GM12878 (cell line): ENCODE results near the gene PTPRD. TPM values are rescaled to one million over a fixed set of nuclear protein-coding genes. Genes with fewer than 3 reads are reported as not detected.

Experiments used
- BCL11A ChIP-seq: IDR thresholded peaks from 2 replicates; pipeline ENCODE4 v1.6.1; 2011; ENCODE audit warnings: low read depth, low read length
- CEBPB ChIP-seq, 2 experiments: fragments of 150-350 bp in 1 of 2; IDR thresholded peaks; 2 replicates each; pipeline ENCODE4 v1.6.1; 2012 to 2014; ENCODE audit warnings: low read depth in 2 of 2, low read length in 2 of 2, borderline replicate concordance in 1 of 2, inconsistent platforms in 1 of 2
- CREB1 ChIP-seq: IDR thresholded peaks from 2 replicates; pipeline ENCODE4 v1.6.1; 2012; ENCODE audit warnings: low read depth, mild to moderate bottlenecking, inconsistent platforms
- CREM ChIP-seq: IDR thresholded peaks from 2 replicates; pipeline ENCODE4 v1.6.1; 2014; ENCODE audit warnings: antibody characterized with exemption, low read depth
- DPF2 ChIP-seq: fragments of 450-650 bp; IDR thresholded peaks from 2 replicates; pipeline ENCODE4 v1.6.1; 2017; ENCODE audit warnings: mild to moderate bottlenecking
- ETV6 ChIP-seq, 2 experiments: fragments of 450-650 bp in 1 of 2; IDR thresholded peaks in 1 of 2; conservative IDR thresholded peaks in 1 of 2; 2 replicates each; pipeline ENCODE4 v1.6.1; 2014; ENCODE audit warnings: antibody characterized with exemption in 1 of 2, borderline replicate concordance in 1 of 2, low read depth in 1 of 2, mild to moderate bottlenecking in 1 of 2, moderate library complexity in 1 of 2
- HCFC1 ChIP-seq: fragments of 150-350 bp; IDR thresholded peaks from 2 replicates; pipeline ENCODE4 v1.6.1; 2014; ENCODE audit warnings: low read length
- IRF3 ChIP-seq: fragments of 450-650 bp; IDR thresholded peaks from 2 replicates; pipeline ENCODE4 v1.6.1; 2014; ENCODE audit warnings: mild to moderate bottlenecking
- JUNB ChIP-seq: IDR thresholded peaks from 2 replicates; pipeline ENCODE4 v1.6.1; 2016; ENCODE audit warnings: antibody characterized with exemption, mild to moderate bottlenecking
- MTA2 ChIP-seq: fragments of 450-650 bp; IDR thresholded peaks from 2 replicates; pipeline ENCODE4 v1.6.1; 2016; ENCODE audit warnings: low read depth, mild to moderate bottlenecking, moderate library complexity
- NFYA ChIP-seq: IDR thresholded peaks from 2 replicates; pipeline ENCODE4 v1.6.1; 2011; ENCODE audit warnings: low read depth, mild to moderate bottlenecking, low read length, improper control_type of control experiment, borderline replicate concordance
- NFYB ChIP-seq: IDR thresholded peaks from 2 replicates; pipeline ENCODE4 v1.6.1; 2011; ENCODE audit warnings: low read depth, mild to moderate bottlenecking, low read length, improper control_type of control experiment, moderate library complexity; ENCODE audit not compliant: insufficient read depth
- PKNOX1 ChIP-seq: fragments of 450-650 bp; IDR thresholded peaks from 2 replicates; pipeline ENCODE4 v1.6.1; 2016; ENCODE audit warnings: mild to moderate bottlenecking
- RBBP5 ChIP-seq: fragments of 200-600 bp; sonication (generic); conservative IDR thresholded peaks from 2 replicates; pipeline ENCODE4 v1.6.1; 2016
- SIX5 ChIP-seq: IDR thresholded peaks from 2 replicates; pipeline ENCODE4 v1.6.1; 2011; ENCODE audit warnings: mild to moderate bottlenecking, low read depth, low read length, moderate library complexity; ENCODE audit not compliant: severe bottlenecking
- SMAD5 ChIP-seq: IDR thresholded peaks from 2 replicates; pipeline ENCODE4 v1.6.1; 2016; ENCODE audit warnings: antibody characterized with exemption, low read depth
- SPI1 ChIP-seq: IDR thresholded peaks from 2 replicates; pipeline ENCODE4 v1.6.1; 2011; ENCODE audit warnings: low read depth, mild to moderate bottlenecking, low read length, moderate library complexity, borderline replicate concordance; ENCODE audit not compliant: insufficient read depth
- SUPT20H ChIP-seq: IDR thresholded peaks from 2 replicates; pipeline ENCODE4 v1.6.1; 2011; ENCODE audit warnings: low read depth, mild to moderate bottlenecking, low read length, moderate library complexity, borderline replicate concordance; ENCODE audit not compliant: control insufficient read depth
- TARDBP ChIP-seq: IDR thresholded peaks from 2 replicates; pipeline ENCODE4 v1.6.1; 2016; ENCODE audit warnings: borderline replicate concordance
- YBX1 ChIP-seq: fragments of 450-650 bp; IDR thresholded peaks from 2 replicates; pipeline ENCODE4 v1.6.1; 2016; ENCODE audit warnings: antibody characterized with exemption
- ZNF24 ChIP-seq: fragments of 450-650 bp; IDR thresholded peaks from 2 replicates; pipeline ENCODE4 v1.6.1; 2017; ENCODE audit warnings: antibody characterized with exemption, mild to moderate bottlenecking
- ZNF384 ChIP-seq: IDR thresholded peaks from 2 replicates; pipeline ENCODE4 v1.6.1; 2012; ENCODE audit warnings: low read depth, mild to moderate bottlenecking, low read length, improper control_type of control experiment, borderline replicate concordance
- ZNF622 ChIP-seq: fragments of 450-650 bp; IDR thresholded peaks from 2 replicates; pipeline ENCODE4 v1.6.1; 2017; ENCODE audit warnings: mild to moderate bottlenecking, inconsistent platforms
- polyA plus RNA-seq, 11 experiments: library from polyadenylated mRNA; depleted of rRNA in 4 of 11; unstranded in 6 of 11; stranded (reverse) in 5 of 11; fragments of >200 nt; fragmentation: Nextera tagmentation in 4 of 11; fragmentation: Illumina TruSeq in 1 of 11; extraction: Ambion mirVana in 4 of 11; extraction: Trizol in 1 of 11; gene quantifications; 1 replicate in 1 of 11; 2 replicates in 10 of 11; pipeline versions ENCODE4 v1.2.1 to v1.2.3, GENCODE V29; 2011 to 2016; ENCODE audit warnings: inconsistent platforms in 2 of 11, missing spikeins in 2 of 11, low read depth in 1 of 11
- total RNA-seq, 4 experiments: library from RNA; depleted of rRNA in 3 of 4; stranded (reverse); fragments of >200 nt in 3 of 4; fragmentation: Illumina TruSeq in 1 of 4; extraction: Trizol in 1 of 4; gene quantifications; 2 replicates each; pipeline versions ENCODE4 v1.2.1 to v1.2.3, GENCODE V29; 2013 to 2021

Gene PTPRD
- total and polyA plus RNA-seq, 10 of the 15 experiments (the other 5 are each of a cell fraction or from before 2014, with no cell fraction given), result under 0.01 to 0.05 (median 0.01) TPM; not detected in 7

- no peak for TF ChIP-seq IRF3
- TF ChIP-seq PKNOX1, result peak; percentile 90
- no peak for TF ChIP-seq ZNF622
- TF ChIP-seq ZNF24, result no peak
- no peak for TF ChIP-seq CREB1
- no peak for TF ChIP-seq CEBPB (IDR thresholded peaks at IDR 0.05; ENCODE audit: borderline replicate concordance in 1 of 2, low read depth in 2 of 2, low read length in 2 of 2)
- no peak for TF ChIP-seq RBBP5
- TF ChIP-seq SIX5, result no peak
- no peak for TF ChIP-seq CREM
- TF ChIP-seq SUPT20H, result no peak
- TF ChIP-seq YBX1, result no peak
- no peak for TF ChIP-seq NFYA
- TF ChIP-seq NFYB, result no peak
- no peak for TF ChIP-seq TARDBP
- no peak for TF ChIP-seq ETV6 (conservative IDR thresholded peaks at IDR 0.05 in 1 of 2, IDR thresholded peaks at IDR 0.05 in 1 of 2; ENCODE audit: borderline replicate concordance in 1 of 2, low read depth in 1 of 2)
- TF ChIP-seq DPF2, result peak; percentile 73
- no peak for TF ChIP-seq JUNB
- peak; percentile 83 for TF ChIP-seq MTA2
- TF ChIP-seq BCL11A, result 0 out of 2 replicates have a peak, but pooled peaks have one; percentile 26
- no peak for TF ChIP-seq HCFC1
- TF ChIP-seq SMAD5, result no peak
- TF ChIP-seq ZNF384, result peak; percentile 38; the same call in 1 of the 2 replicates
- TF ChIP-seq SPI1, result peak; percentile 66; the same call in 1 of the 2 replicates
- TF ChIP-seq, all 136 proteins: peak for 10
Observed at GRCh38 chr9:9730174-9730573, 882.6 kb downstream of the PTPRD start (continued).
